ENCODE measurements around the gene STK24.

Gene STK24

DNA sequence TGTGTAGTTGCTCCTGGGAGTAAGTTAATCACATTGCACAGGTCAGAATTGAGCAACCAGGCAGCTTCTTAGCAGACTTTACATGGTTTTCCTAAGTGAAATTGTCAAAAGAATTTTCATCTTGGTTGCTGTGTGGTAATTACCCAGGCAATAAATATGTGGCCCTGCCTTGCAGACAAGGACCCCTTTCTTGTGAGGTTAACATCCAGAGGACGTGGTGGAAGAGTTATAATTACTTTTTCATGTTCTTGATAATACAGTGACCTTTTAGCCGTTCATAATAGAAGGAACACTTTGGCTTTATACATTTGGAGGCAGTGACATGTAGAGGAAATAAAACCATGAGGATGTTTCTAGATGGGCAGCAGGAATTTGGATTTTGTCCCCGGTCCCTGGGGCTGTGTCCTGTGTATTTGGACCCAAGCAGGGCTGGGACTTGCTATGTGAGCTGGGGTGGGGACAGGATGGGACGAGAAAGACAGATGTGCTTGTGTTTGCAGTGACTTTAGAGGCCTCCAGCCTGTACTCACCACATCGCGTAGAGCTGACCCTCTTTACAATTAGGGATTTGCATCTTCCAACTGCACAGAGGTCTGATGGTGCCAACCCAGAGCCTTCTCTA, 156.2 kb downstream of the STK24 start:
- DNase-seq: no peak
- no peak overlapping the region for H2AFZ ChIP-seq (ENCODE audit: low read length)
- no peaks in the 10 kb centered on the region for H3K9me3 ChIP-seq (replicated peaks; ENCODE audit: insufficient read depth, low read length)
- no peak overlapping the region for H3K27ac ChIP-seq (ENCODE audit: low read length)
- no peaks in the 10 kb centered on the region for H3F3A ChIP-seq (ENCODE audit: insufficient read depth, low read length)
- TF ChIP-seq EZH2 (optimal IDR thresholded peaks at IDR 0.05; ENCODE audit: low read depth, low read length) (no peak), CTCF (IDR thresholded peaks at IDR 0.05; ENCODE audit: low read length) (no peak), EZH2phosphoT487 (IDR thresholded peaks at IDR 0.05; ENCODE audit: low read length) (no peak)
- no peaks in the 10 kb centered on the region for H3K79me2 ChIP-seq (ENCODE audit: low read length)
- H3K27me3 ChIP-seq (replicated peaks; ENCODE audit: insufficient read depth, low read length): no peaks in the 10 kb centered on the region
- no peak overlapping the region for H3K4me2 ChIP-seq (ENCODE audit: low read depth, low read length)
- no peaks in the 10 kb centered on the region for H3K9me2 ChIP-seq (replicated peaks; ENCODE audit: insufficient read depth, low read length)
- H3K4me3 ChIP-seq (ENCODE audit: low read length): no peak overlapping the region
- no peaks in the 10 kb centered on the region for H3K36me3 ChIP-seq (replicated peaks; ENCODE audit: insufficient read depth, low read length)
- no peak overlapping the region for H3K9ac ChIP-seq (ENCODE audit: low read length)
- no peaks in the 10 kb centered on the region for H4K20me1 ChIP-seq (ENCODE audit: insufficient read depth, low read length)
- no peaks in the 10 kb centered on the region for H3K4me1 ChIP-seq (ENCODE audit: low read length)

- Histone ChIP-seq H3K4me3 (ENCODE audit: low read length) (no peak overlapping the region), H3K9ac (ENCODE audit: low read length) (no peak overlapping the region), H3K27me3 (replicated peaks; ENCODE audit: insufficient read depth, low read length) (no peaks in the 10 kb centered on the region), H3K79me2 (ENCODE audit: low read length) (no peaks in the 10 kb centered on the region), H3K4me2 (ENCODE audit: low read depth, low read length) (no peak overlapping the region), H3K27ac (ENCODE audit: low read length) (no peak overlapping the region), H3K9me2 (replicated peaks; ENCODE audit: insufficient read depth, low read length) (no peaks in the 10 kb centered on the region), H3F3A (ENCODE audit: insufficient read depth, low read length) (no peaks in the 10 kb centered on the region), H4K20me1 (ENCODE audit: insufficient read depth, low read length) (no peaks in the 10 kb centered on the region), H3K9me3 (replicated peaks; ENCODE audit: insufficient read depth, low read length) (no peaks in the 10 kb centered on the region), H3K4me1 (ENCODE audit: low read length) (no peaks in the 10 kb centered on the region), H2AFZ (ENCODE audit: low read length) (no peak overlapping the region), H3K36me3 (replicated peaks; ENCODE audit: insufficient read depth, low read length) (no peaks in the 10 kb centered on the region)
- TF ChIP-seq EZH2 (optimal IDR thresholded peaks at IDR 0.05; ENCODE audit: low read depth, low read length): no peak
- no peak for TF ChIP-seq CTCF (IDR thresholded peaks at IDR 0.05; ENCODE audit: low read length)
- no peak for TF ChIP-seq EZH2phosphoT487 (IDR thresholded peaks at IDR 0.05; ENCODE audit: low read length)
- DNase-seq: no peak
Observed at GRCh38 chr13:98419786-98420553, 156.9 kb downstream of the STK24 start.

GRCh38 chr13:98416408-98416807, 160.5 kb downstream of the STK24 start:
- Histone ChIP-seq H3K36me3 (replicated peaks; ENCODE audit: insufficient read depth, low read length) (no peaks in the 10 kb centered on the region), H3K9me3 (replicated peaks; ENCODE audit: insufficient read depth, low read length) (no peaks in the 10 kb centered on the region), H3K27ac (ENCODE audit: low read length) (no peak overlapping the region), H3K4me3 (ENCODE audit: low read length) (no peak overlapping the region), H3F3A (ENCODE audit: insufficient read depth, low read length) (no peaks in the 10 kb centered on the region), H2AFZ (ENCODE audit: low read length) (no peak overlapping the region), H3K9ac (ENCODE audit: low read length) (no peak overlapping the region), H3K27me3 (replicated peaks; ENCODE audit: insufficient read depth, low read length) (no peaks in the 10 kb centered on the region), H3K4me2 (ENCODE audit: low read depth, low read length) (no peak overlapping the region), H3K4me1 (ENCODE audit: low read length) (no peaks in the 10 kb centered on the region), H3K9me2 (replicated peaks; ENCODE audit: insufficient read depth, low read length) (no peaks in the 10 kb centered on the region), H3K79me2 (ENCODE audit: low read length) (no peaks in the 10 kb centered on the region), H4K20me1 (ENCODE audit: insufficient read depth, low read length) (no peaks in the 10 kb centered on the region)
- no peak for TF ChIP-seq EZH2phosphoT487 (IDR thresholded peaks at IDR 0.05; ENCODE audit: low read length)
- TF ChIP-seq CTCF (IDR thresholded peaks at IDR 0.05; ENCODE audit: low read length): no peak
- TF ChIP-seq EZH2 (optimal IDR thresholded peaks at IDR 0.05; ENCODE audit: low read depth, low read length): no peak
- no peak for DNase-seq

Data from MM.1S (cell line).